Activated CD8-positive, alpha-beta memory T cell treated with anti-CD3 and anti-CD28 coated beads for 48 hours (primary cell): ENCODE data around the gene RFC3.
"Not testable (repeated sequence)": the region's sequence is repeated elsewhere in the genome, so short reads cannot be mapped to it uniquely, and the experiment has no call there.

Experiments
- DNase-seq, 3 experiments: peaks; one replicate each; pipeline ENCODE4 v3.0.0-alpha.2; 2020; ENCODE audit warnings: low read depth in 2 of 3, low spot score in 2 of 3

The RFC3 gene

GRCh38 chr13:33817901-33818706 is at the start of gene RFC3:
Gene RFC3 (plus strand): TSS chr13:33818149. CDS start chr13:33818179, 30 bp downstream.
- peak; percentile 72 to 87 (median 82) for DNase-seq

- DNase-seq = no peak
These were observed 46.7 kb upstream of the RFC3 start for GRCh38 chr13:33771296-33771695.

DNA sequence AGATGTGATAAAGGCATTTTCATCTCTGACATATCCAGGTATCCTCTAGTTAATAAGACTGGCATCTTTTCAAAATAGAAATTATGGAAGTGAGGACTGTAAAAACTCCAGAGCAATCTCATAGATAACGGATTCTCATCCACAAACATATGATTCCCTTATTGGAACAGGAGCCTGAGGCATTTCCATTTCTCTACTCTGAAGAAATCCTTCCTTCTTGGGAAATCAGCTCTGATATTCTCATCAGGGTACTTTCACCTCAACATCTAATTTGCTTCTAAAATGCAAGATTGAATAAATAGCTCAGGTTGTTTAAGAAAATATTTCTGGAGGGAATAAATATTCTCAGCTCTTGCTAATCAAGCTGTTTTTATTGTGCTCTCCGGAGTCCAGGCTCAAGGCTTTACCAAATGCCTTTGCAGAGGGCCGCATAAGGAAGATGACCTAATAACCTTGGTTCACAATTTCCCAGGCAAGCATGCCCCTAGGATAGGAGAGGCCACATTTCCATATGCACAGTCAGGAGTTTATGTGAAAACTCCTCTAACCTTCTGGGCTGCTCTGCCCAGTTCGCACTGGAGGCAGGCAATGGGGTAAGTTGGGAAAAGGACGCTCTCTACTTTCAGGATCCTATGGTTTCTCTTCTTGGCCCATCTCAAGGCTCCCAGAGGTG is 44.0 kb upstream of the RFC3 start:
- DNase-seq = no peak

GRCh38 chr13:33775339-33776108 is 42.4 kb upstream of the RFC3 start:
- DNase-seq = no peak

DNA sequence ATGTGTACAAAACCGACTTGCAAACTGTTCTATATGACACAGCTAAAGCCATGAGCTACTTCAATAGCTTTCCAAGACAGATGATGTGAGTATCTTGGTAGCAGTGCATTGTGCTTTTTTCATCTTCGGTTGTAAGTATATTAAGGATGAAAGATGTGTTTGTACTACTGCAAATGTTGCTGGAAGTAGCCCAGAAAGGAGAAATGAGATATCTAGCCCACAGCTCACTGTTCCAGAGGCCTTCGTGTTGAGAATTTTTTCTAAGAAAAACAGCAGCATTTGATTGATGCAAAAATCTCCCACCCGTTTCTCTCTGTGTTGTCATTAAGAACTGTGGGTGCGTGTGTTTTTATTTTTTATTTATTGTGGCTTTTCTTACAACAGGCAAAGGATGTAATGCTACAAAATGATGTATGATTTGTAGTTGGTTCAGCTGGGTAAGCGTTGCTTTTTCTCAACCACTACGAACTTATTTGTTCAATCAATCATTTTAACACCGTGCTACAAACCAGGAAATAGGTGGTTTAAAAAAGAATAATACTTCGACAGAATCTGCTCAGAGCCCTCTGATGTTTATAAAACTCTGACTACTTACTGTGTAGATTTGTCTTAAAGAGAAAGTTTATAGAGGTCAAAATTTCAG is 41.6 kb upstream of the RFC3 start:
- DNase-seq = no peak

DNA sequence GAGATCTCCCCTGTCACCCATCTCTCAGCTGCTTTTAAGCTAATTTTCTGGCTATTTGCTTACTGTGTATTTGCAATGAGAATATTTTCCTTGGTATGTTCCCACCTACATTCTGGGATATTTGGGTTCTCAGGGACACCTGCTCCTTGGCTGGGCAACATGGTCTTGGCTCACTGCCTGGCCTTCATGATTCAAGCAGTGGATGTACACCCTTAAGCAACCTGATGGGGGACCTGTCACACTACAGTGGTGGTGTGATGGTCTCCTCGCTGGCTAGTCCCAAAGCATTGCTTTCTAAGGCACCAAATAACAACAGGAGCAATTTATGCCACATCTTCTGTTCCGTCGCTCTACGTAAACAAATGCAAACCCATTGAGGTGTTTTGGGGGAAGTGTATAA is 35.3 kb upstream of the RFC3 start:
- DNase-seq = no peak

DNA sequence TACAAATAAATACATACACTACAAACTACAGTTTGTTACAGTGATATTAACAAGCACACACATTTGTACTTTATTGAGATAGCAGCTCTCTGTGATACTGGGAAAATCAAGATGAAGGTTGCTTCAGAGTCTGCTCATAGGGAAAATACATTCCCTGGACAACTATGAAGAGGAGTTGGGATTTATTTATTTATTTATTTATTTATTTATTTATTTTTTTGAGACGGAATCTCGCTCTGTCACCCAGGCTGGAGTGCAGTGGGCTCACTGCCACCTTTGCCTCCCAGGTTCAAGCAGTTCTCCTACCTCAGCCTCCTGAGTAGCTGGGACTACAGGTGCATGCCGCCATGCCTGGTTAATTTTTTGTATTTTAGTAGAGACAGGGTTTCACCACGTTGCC is 34.7 kb upstream of the RFC3 start:
- DNase-seq = not testable (repeated sequence)

DNA sequence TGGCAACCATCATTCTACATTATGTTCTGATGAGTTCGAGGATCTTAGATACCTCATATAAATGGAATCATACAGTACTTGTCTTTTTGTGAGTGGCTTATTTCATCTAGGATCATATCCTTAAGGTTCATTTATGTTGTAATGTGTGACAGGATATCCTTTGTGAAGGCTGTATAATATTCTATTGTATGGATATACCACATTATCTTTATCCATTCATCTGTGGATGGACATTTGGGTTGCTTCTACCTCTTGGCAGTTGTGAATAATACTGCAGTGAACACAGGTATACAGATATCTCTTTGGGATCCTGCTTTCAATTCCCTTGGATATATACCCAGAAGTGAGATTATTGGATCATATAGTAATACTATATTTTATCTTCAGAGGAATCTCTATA is 33.2 kb upstream of the RFC3 start:
- DNase-seq = no peak

GRCh38 chr13:33785384-33785783 is 32.6 kb upstream of the RFC3 start:
- no peak for DNase-seq

- no peak for DNase-seq
These were observed 30.8 kb upstream of the RFC3 start for GRCh38 chr13:33787051-33787591.

DNA sequence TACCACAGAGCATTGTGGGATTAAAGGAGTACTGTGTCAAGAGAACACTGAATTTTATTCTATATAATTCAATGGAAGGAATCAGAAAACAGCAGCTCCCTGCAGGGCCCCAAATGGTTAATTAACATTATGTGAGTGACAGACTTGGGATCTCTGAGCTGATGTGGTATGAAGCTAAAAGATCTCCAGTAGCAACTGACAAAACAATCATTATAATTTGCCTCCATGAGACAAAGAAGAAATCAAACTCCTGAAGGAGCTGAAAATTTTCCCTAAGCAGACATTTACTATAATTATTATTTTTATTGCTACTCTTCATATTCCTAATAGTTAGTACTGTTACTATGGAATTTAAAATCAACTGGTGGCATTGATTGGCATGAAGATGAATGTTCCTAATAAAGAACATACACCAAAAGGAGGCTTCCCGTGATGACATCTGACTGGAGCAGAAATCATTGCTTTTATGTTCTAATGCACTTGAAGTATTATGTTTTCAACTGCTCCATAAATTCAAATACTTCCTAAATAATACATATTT is 28.8 kb upstream of the RFC3 start:
- DNase-seq = no peak

- DNase-seq = no peak
These were observed 28.2 kb upstream of the RFC3 start for GRCh38 chr13:33789739-33790138.

GRCh38 chr13:33793726-33794125 is 24.2 kb upstream of the RFC3 start:
- DNase-seq = no peak

- DNase-seq = no peak
These were observed 23.4 kb upstream of the RFC3 start for GRCh38 chr13:33794576-33794975.

DNA sequence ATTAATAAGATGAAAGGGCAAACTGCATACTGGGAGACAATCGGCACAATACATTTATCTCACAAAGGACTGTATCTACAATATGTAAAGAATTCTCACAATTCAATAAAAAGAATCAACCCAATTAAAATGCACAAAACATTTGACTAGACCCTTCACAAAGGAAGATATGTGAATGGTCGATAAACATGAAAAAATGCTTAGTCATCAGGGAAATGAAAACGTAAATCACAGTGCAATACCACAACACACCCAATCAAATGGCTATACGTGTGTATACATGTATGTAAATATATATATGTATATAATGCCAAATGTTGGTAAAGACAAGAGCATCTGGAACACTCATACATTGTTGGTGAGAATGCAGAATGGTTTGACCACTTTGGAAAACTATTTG is 21.9 kb upstream of the RFC3 start:
- no peak for DNase-seq

DNA sequence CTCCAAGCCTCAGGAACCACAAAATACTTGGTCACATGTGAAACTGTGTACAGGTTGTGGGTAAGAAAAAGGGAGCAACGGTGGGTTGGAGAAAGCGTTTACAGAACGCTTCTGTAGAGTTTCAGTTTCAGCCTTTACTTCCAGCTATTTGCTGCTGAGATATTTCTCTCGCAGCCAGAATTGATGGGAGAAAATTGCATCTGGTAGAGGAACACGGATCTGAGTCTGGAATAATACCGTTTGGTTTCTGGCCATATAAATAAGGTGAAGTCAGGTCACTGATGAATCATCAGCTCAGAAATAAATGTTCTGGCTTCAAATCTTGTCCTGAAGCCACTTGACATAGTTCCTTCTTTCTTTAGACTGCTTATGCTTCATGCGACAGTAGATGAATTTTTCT is 20.3 kb upstream of the RFC3 start:
- no peak for DNase-seq

- DNase-seq = no peak
These were observed 19.9 kb upstream of the RFC3 start for GRCh38 chr13:33798023-33798422.

GRCh38 chr13:33799950-33800592 is 17.9 kb upstream of the RFC3 start:
- no peak for DNase-seq

DNA sequence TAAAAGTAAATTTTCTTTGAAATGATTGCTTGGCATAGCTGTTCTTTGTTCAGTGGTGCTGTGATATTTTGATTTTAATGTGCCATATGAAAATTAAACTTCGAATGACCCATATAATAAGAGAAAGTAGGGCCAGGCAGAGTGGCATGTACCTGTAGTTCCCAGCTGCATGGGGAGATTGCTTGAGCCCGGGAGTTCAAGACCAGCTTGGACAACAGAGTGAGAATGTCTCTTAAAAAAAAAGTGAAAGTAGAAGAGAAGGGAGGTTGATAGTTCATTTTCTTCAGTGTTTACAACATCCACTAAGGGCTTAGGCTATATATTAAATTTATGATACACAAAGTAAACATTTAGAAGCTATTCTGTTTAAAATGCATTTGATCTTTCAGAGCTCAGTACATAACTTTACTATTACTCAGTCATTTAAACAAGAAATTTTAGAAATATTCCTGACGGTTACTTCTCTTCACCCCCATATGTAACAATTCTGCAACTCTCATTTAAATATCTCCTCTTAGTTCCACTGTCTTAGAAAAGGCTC is 17.2 kb upstream of the RFC3 start:
- DNase-seq = no peak
